Testis (tissue), 2 donors: ENCODE data around the gene NCKAP5.

ENCODE experiments used
- CTCF ChIP-seq, 3 experiments: fragments of 450-650 bp in 2 of 3; fragments of 200-600 bp in 1 of 3; sonication (generic) in 1 of 3; IDR thresholded peaks; one replicate each; pipeline ENCODE4 v1.5.1; 2016 to 2019; ENCODE audit warnings: antibody characterized with exemption in 3 of 3, mild to moderate bottlenecking in 2 of 3, moderate library complexity in 1 of 3
- POLR2A ChIP-seq: fragments of 450-650 bp; IDR thresholded peaks from one replicate; pipeline ENCODE4 v1.6.1; 2017; ENCODE audit warnings: antibody characterized with exemption, mild to moderate bottlenecking, moderate library complexity

- TF ChIP-seq CTCF (IDR thresholded peaks at IDR 0.05): no peak
- TF ChIP-seq POLR2A: no peak
Measured at GRCh38 chr2:133433455-133434451, 134.5 kb downstream of the NCKAP5 start.
